Osteocyte (in vitro differentiated cells): ENCODE measurements around the gene COLEC12. TPM values are rescaled to one million over a fixed set of nuclear protein-coding genes. Genes with fewer than 3 reads are reported as not detected.
"Not testable (repeated sequence)": the region's sequence is repeated elsewhere in the genome, so short reads cannot be mapped to it uniquely, and the experiment has no call there.

ENCODE experiments used
- DNase-seq: peaks from one replicate; pipeline ENCODE4 v3.0.0; 2021; ENCODE audit warnings: mixed read lengths; ENCODE audit not compliant: unreplicated experiment; ENCODE audit errors: extremely low spot score
- H3K27ac Mint-ChIP-seq: one replicate; pipeline ENCODE4 v1.8.0; 2021; ENCODE audit warnings: mild to moderate bottlenecking, mixed read lengths; ENCODE audit not compliant: unreplicated experiment
- H3K27me3 Mint-ChIP-seq: one replicate; pipeline ENCODE4 v1.8.0; 2021; ENCODE audit warnings: mixed read lengths; ENCODE audit not compliant: unreplicated experiment
- H3K36me3 Mint-ChIP-seq: one replicate; pipeline ENCODE4 v1.8.0; 2021; ENCODE audit warnings: mixed read lengths; ENCODE audit not compliant: unreplicated experiment
- H3K4me1 Mint-ChIP-seq: one replicate; pipeline ENCODE4 v1.8.0; 2021; ENCODE audit warnings: mixed read lengths; ENCODE audit not compliant: unreplicated experiment
- H3K4me3 Mint-ChIP-seq: one replicate; pipeline ENCODE4 v1.8.0; 2021; ENCODE audit warnings: mild to moderate bottlenecking, moderate library complexity, mixed read lengths; ENCODE audit not compliant: unreplicated experiment
- H3K9me3 Mint-ChIP-seq: one replicate; pipeline ENCODE4 v1.8.0; 2021; ENCODE audit warnings: mixed read lengths; ENCODE audit not compliant: unreplicated experiment
- total RNA-seq: library from RNA; stranded (reverse); gene quantifications from 2 replicates; pipeline ENCODE4 v1.2.1, GENCODE V29; 2021
- TF ChIP-seq, protein P1 (sequence below): fragments of 200-600 bp; sonication (generic); IDR thresholded peaks from 2 replicates; pipeline ENCODE4 v1.5.0; 2021; ENCODE audit warnings: antibody characterized with exemption, mild to moderate bottlenecking, moderate library complexity

COLEC12 gene
- total RNA-seq, 1 donor from 2014 or later: 113 TPM

GRCh38 chr18:293536-293935, 207.0 kb downstream of the COLEC12 start:
- Mint-ChIP-seq H3K27ac (no peak overlapping the region), H3K4me3 (no peak overlapping the region), H3K27me3 (no peaks in the 10 kb centered on the region), H3K4me1 (peaks cover 19% of the 10 kb centered on the region), H3K9me3 (no peaks in the 10 kb centered on the region), H3K36me3 (no peaks in the 10 kb centered on the region)
- no peak for DNase-seq
- TF ChIP-seq, protein P1, sequence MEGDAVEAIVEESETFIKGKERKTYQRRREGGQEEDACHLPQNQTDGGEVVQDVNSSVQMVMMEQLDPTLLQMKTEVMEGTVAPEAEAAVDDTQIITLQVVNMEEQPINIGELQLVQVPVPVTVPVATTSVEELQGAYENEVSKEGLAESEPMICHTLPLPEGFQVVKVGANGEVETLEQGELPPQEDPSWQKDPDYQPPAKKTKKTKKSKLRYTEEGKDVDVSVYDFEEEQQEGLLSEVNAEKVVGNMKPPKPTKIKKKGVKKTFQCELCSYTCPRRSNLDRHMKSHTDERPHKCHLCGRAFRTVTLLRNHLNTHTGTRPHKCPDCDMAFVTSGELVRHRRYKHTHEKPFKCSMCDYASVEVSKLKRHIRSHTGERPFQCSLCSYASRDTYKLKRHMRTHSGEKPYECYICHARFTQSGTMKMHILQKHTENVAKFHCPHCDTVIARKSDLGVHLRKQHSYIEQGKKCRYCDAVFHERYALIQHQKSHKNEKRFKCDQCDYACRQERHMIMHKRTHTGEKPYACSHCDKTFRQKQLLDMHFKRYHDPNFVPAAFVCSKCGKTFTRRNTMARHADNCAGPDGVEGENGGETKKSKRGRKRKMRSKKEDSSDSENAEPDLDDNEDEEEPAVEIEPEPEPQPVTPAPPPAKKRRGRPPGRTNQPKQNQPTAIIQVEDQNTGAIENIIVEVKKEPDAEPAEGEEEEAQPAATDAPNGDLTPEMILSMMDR: peak; percentile 53

DNA sequence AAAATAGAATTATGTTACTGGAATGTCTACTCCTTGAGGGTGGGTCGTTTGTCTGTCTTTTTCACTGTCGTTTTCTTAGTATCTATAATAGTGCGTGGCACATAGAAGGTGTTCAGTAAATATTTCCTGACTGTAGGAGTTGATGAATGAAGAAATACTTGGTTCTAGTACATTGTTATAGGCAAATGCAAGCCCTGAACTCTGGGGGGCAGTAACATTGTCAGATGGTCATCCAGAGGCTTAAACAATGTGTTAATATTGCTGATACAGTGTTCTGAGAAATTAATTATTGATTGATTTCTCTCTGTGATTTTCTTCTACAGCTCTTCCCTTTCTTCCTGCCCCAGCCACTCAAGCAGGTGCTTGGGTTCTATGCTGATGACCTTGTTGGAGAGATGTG, 208.2 kb downstream of the COLEC12 start:
- Mint-ChIP-seq H3K27me3 (no peaks in the 10 kb centered on the region), H3K36me3 (no peaks in the 10 kb centered on the region), H3K27ac (no peak overlapping the region), H3K4me3 (no peak overlapping the region), H3K9me3 (no peaks in the 10 kb centered on the region), H3K4me1 (peaks cover 19% of the 10 kb centered on the region)
- TF ChIP-seq, protein P1: peak; percentile 30
- DNase-seq: no peak

DNA sequence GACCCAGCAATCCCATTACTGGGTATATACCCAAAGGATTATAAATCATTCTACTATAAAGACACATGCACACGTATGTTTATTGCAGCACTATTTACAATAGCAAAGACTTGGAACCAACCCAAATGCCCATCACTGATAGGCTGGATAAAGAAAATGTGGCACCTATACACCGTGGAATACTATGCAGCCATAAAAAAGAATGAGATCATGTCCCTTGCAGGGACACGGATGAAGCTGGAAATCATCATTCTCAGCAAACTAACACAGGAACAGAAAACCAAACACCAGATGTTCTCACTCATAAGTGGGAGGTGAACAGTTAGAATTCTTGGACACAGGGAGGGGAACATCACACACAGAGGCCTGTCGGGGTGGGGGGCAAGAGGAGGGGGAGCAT, 210.5 kb downstream of the COLEC12 start:
- H3K27me3 Mint-ChIP-seq, H3K36me3 Mint-ChIP-seq, H3K4me1 Mint-ChIP-seq, H3K27ac Mint-ChIP-seq, DNase-seq, H3K9me3 Mint-ChIP-seq, H3K4me3 Mint-ChIP-seq: not testable (repeated sequence)

- DNase-seq: no peak
- Mint-ChIP-seq H3K27ac (no peak overlapping the region), H3K4me3 (no peak overlapping the region), H3K27me3 (peaks cover 5% of the 10 kb centered on the region), H3K36me3 (no peaks in the 10 kb centered on the region), H3K9me3 (no peaks in the 10 kb centered on the region), H3K4me1 (peaks cover 6% of the 10 kb centered on the region)
- TF ChIP-seq, protein P1: no peak
These were observed 211.5 kb downstream of the COLEC12 start for GRCh38 chr18:289026-289425.

GRCh38 chr18:286515-287310, 213.8 kb downstream of the COLEC12 start:
- no peaks in the 10 kb centered on the region for H3K36me3 Mint-ChIP-seq
- TF ChIP-seq, protein P1: peak; percentile 66
- peaks cover 10% of the 10 kb centered on the region for H3K27me3 Mint-ChIP-seq
- no peak for DNase-seq
- peaks cover 6% of the 10 kb centered on the region for H3K4me1 Mint-ChIP-seq
- H3K27ac Mint-ChIP-seq: no peak overlapping the region
- H3K4me3 Mint-ChIP-seq: no peak overlapping the region
- no peaks in the 10 kb centered on the region for H3K9me3 Mint-ChIP-seq
